ENCODE data around the gene STAMBPL1. TPM values are rescaled to one million over a fixed set of nuclear protein-coding genes. Genes with fewer than 3 reads are reported as not detected.

STAMBPL1 gene
- total RNA-seq, 3 donors from 2014 or later (not counting 1 experiment from before 2014, with no cell fraction given): 14.8 to 30.3 (median 18.1) TPM

- H3K4me1 ChIP-seq (ENCODE audit: control insufficient read depth, insufficient read depth, low read length): no peaks in the 10 kb centered on the region
- WGBS (ENCODE audit: insufficient coverage): 99% methylated on average over 3 of the region's 3 CpGs
- no peaks in the 10 kb centered on the region for H3K27me3 ChIP-seq (ENCODE audit: control insufficient read depth, insufficient read depth, low read length)
- Mint-ChIP-seq H3K4me3 (no peak overlapping the region), H3K36me3 (peaks cover 15% of the 10 kb centered on the region), H3K27ac (no peak overlapping the region), H3K9me3 (no peaks in the 10 kb centered on the region), H3K27me3 (ENCODE audit: low read depth in 2 of 2) (no peaks in the 10 kb centered on the region), H3K4me1 (no peaks in the 10 kb centered on the region)
- no peaks in the 10 kb centered on the region for H3K9me3 ChIP-seq (ENCODE audit: control insufficient read depth, insufficient read depth, low read length)
- TF ChIP-seq CTCF (IDR thresholded peaks at IDR 0.05): no peak
- no peak for DNase-seq
- H3K4me3 ChIP-seq (ENCODE audit: low read length): no peak overlapping the region
- peaks cover 66% of the 10 kb centered on the region for H3K36me3 ChIP-seq (ENCODE audit: control insufficient read depth, insufficient read depth, low read length)
- intact Hi-C loops (cut with micrococcal nuclease): no loop called here
- no peak for ATAC-seq
- H3K27ac ChIP-seq (ENCODE audit: low read length): no peak overlapping the region
Measured at GRCh38 chr10:88911851-88912250, 31.8 kb downstream of the STAMBPL1 start.

- H3K4me3 ChIP-seq (ENCODE audit: low read length): no peak overlapping the region
- intact Hi-C loops (cut with micrococcal nuclease): no loop called here
- H3K27me3 Mint-ChIP-seq (ENCODE audit: low read depth in 2 of 2): no peaks in the 10 kb centered on the region
- no peaks in the 10 kb centered on the region for H3K27me3 ChIP-seq (ENCODE audit: control insufficient read depth, insufficient read depth, low read length)
- no peaks in the 10 kb centered on the region for H3K4me1 Mint-ChIP-seq
- no peak overlapping the region for H3K4me3 Mint-ChIP-seq
- ATAC-seq (no peak), DNase-seq (no peak)
- no peaks in the 10 kb centered on the region for H3K4me1 ChIP-seq (ENCODE audit: control insufficient read depth, insufficient read depth, low read length)
- 94% methylated on average over 8 of the region's 9 CpGs for WGBS (ENCODE audit: insufficient coverage)
- H3K36me3 ChIP-seq (ENCODE audit: control insufficient read depth, insufficient read depth, low read length): peaks cover 66% of the 10 kb centered on the region
- TF ChIP-seq CTCF (IDR thresholded peaks at IDR 0.05): no peak
- H3K27ac Mint-ChIP-seq: no peak overlapping the region
- peaks cover 9% of the 10 kb centered on the region for H3K36me3 Mint-ChIP-seq
- no peak overlapping the region for H3K27ac ChIP-seq (ENCODE audit: low read length)
- H3K9me3 Mint-ChIP-seq: no peaks in the 10 kb centered on the region
- H3K9me3 ChIP-seq (ENCODE audit: control insufficient read depth, insufficient read depth, low read length): no peaks in the 10 kb centered on the region
Measured at GRCh38 chr10:88913127-88913526, 33.1 kb downstream of the STAMBPL1 start.

GRCh38 chr10:88913788-88914187 is 33.7 kb downstream of the STAMBPL1 start:
- no peaks in the 10 kb centered on the region for H3K27me3 Mint-ChIP-seq (ENCODE audit: low read depth in 2 of 2)
- H3K4me1 ChIP-seq (ENCODE audit: control insufficient read depth, insufficient read depth, low read length): no peaks in the 10 kb centered on the region
- no peak overlapping the region for H3K4me3 Mint-ChIP-seq
- WGBS (ENCODE audit: insufficient coverage): 99% methylated on average over 4 of the region's 5 CpGs
- no peaks in the 10 kb centered on the region for H3K9me3 Mint-ChIP-seq
- H3K36me3 ChIP-seq (ENCODE audit: control insufficient read depth, insufficient read depth, low read length): peaks cover 62% of the 10 kb centered on the region
- no peaks in the 10 kb centered on the region for H3K4me1 Mint-ChIP-seq
- intact Hi-C loops (cut with micrococcal nuclease): no loop called here
- H3K27ac ChIP-seq (ENCODE audit: low read length): no peak overlapping the region
- H3K36me3 Mint-ChIP-seq: peaks cover 2% of the 10 kb centered on the region
- no peak for TF ChIP-seq CTCF (IDR thresholded peaks at IDR 0.05)
- no peak for DNase-seq
- no peaks in the 10 kb centered on the region for H3K9me3 ChIP-seq (ENCODE audit: control insufficient read depth, insufficient read depth, low read length)
- no peak overlapping the region for H3K27ac Mint-ChIP-seq
- ATAC-seq: no peak
- H3K4me3 ChIP-seq (ENCODE audit: low read length): no peak overlapping the region
- no peaks in the 10 kb centered on the region for H3K27me3 ChIP-seq (ENCODE audit: control insufficient read depth, insufficient read depth, low read length)

- WGBS (ENCODE audit: insufficient coverage): 83% methylated on average over 1 of the region's 2 CpGs
- H3K9me3 Mint-ChIP-seq: no peaks in the 10 kb centered on the region
- H3K36me3 Mint-ChIP-seq: no peaks in the 10 kb centered on the region
- no peak for TF ChIP-seq CTCF (IDR thresholded peaks at IDR 0.05)
- Histone ChIP-seq H3K4me3 (ENCODE audit: low read length) (no peak overlapping the region), H3K27ac (ENCODE audit: low read length) (no peak overlapping the region), H3K9me3 (ENCODE audit: control insufficient read depth, insufficient read depth, low read length) (no peaks in the 10 kb centered on the region), H3K36me3 (ENCODE audit: control insufficient read depth, insufficient read depth, low read length) (peaks cover 62% of the 10 kb centered on the region), H3K27me3 (ENCODE audit: control insufficient read depth, insufficient read depth, low read length) (no peaks in the 10 kb centered on the region), H3K4me1 (ENCODE audit: control insufficient read depth, insufficient read depth, low read length) (no peaks in the 10 kb centered on the region)
- H3K27me3 Mint-ChIP-seq (ENCODE audit: low read depth in 2 of 2): no peaks in the 10 kb centered on the region
- H3K4me3 Mint-ChIP-seq: no peak overlapping the region
- H3K27ac Mint-ChIP-seq: no peak overlapping the region
- no peak for ATAC-seq
- intact Hi-C loops (cut with micrococcal nuclease): no loop called here
- H3K4me1 Mint-ChIP-seq: no peaks in the 10 kb centered on the region
- DNase-seq: no peak
Measured at GRCh38 chr10:88915781-88916180, 35.7 kb downstream of the STAMBPL1 start.

Data from natural killer cell (primary cell).